Measurements from ENCODE around the gene B3GAT2. TPM values are rescaled to one million over a fixed set of nuclear protein-coding genes. Genes with fewer than 3 reads are reported as not detected.

Gene B3GAT2
- total RNA-seq, 4 donors from 2014 or later: not detected

DNA sequence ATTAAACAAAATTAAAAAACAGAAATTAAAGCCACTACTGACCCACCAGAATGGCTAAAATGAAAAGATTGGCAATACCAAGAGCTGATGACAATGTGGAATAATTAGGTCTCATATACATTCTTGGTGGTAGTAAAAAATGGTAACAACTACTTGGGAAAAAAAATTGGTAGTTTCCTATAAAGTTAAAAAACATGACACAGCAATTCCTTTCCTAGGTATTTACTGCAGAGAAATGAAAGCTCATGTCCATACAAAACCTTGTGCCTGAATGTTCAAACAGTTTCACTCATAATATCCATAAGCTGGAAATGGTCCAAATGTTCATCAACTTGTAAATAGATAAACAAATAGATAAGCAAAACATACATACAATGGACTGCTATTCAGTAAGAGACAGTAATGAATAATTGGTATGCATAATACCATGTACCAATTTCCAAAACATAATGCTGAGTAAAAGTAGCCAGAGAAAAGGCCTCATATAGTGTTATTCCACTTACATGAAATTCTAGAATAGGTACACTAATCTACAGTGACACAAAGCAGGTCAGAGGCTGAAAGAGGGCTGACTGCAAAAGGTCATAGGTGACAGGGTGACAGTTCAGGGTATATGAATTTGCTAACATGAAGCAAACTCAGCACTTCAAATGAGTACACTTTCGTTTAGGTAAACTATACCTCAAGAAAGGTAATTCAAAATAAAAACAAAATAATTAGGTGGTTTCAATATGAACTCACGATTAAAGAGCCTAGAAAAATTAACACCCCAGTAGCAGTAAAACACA is 53.0 kb downstream of the B3GAT2 start:
- Histone ChIP-seq H3K27ac (no peak overlapping the region), H3K4me3 (no peak overlapping the region), H3K9me3 (no peaks in the 10 kb centered on the region), H3K27me3 (no peaks in the 10 kb centered on the region), H3K36me3 (no peaks in the 10 kb centered on the region), H3K4me1 (no peaks in the 10 kb centered on the region)
- DNase-seq (no peak), ATAC-seq (no peak)
- intact Hi-C loops (cut with DNase I; ENCODE audit: low total_unique reads) (no loop called here), in situ Hi-C loops (cut with MboI; ENCODE audit: low sequenced_read_pairs in 4 of 4) (no loop called here)
- TF ChIP-seq, protein P1, sequence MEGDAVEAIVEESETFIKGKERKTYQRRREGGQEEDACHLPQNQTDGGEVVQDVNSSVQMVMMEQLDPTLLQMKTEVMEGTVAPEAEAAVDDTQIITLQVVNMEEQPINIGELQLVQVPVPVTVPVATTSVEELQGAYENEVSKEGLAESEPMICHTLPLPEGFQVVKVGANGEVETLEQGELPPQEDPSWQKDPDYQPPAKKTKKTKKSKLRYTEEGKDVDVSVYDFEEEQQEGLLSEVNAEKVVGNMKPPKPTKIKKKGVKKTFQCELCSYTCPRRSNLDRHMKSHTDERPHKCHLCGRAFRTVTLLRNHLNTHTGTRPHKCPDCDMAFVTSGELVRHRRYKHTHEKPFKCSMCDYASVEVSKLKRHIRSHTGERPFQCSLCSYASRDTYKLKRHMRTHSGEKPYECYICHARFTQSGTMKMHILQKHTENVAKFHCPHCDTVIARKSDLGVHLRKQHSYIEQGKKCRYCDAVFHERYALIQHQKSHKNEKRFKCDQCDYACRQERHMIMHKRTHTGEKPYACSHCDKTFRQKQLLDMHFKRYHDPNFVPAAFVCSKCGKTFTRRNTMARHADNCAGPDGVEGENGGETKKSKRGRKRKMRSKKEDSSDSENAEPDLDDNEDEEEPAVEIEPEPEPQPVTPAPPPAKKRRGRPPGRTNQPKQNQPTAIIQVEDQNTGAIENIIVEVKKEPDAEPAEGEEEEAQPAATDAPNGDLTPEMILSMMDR (IDR thresholded peaks at IDR 0.05 in 4 of 5, conservative IDR thresholded peaks at IDR 0.05 in 1 of 5): no peak
- TF ChIP-seq POLR2A (IDR thresholded peaks at IDR 0.05): no peak

DNA sequence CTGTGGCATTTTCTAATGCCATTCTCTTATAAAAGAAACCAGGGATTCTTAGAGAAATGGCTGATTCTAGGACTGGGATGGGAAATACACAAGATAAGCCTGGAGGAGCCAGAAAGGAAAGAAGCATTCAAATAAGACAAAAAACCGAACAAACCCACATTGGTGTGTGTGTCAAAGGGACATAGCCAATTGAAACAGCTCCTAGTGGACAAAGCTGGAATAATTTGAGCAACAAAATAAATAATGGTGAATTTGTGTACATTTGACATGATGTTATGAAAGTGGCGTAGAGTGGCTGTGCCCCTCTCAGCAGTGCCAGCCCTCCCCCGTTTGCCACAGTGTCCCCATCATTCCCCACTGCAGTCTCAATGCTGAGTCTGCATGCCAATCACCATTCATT is 55.5 kb downstream of the B3GAT2 start:
- Histone ChIP-seq H3K27me3 (no peaks in the 10 kb centered on the region), H3K9me3 (no peaks in the 10 kb centered on the region), H3K4me3 (no peak overlapping the region), H3K27ac (no peak overlapping the region), H3K36me3 (no peaks in the 10 kb centered on the region), H3K4me1 (no peaks in the 10 kb centered on the region)
- DNase-seq (no peak), ATAC-seq (no peak)
- intact Hi-C loops (cut with DNase I; ENCODE audit: low total_unique reads): no loop called here
- no peak for TF ChIP-seq POLR2A (IDR thresholded peaks at IDR 0.05)
- TF ChIP-seq, protein P1 (IDR thresholded peaks at IDR 0.05 in 4 of 5, conservative IDR thresholded peaks at IDR 0.05 in 1 of 5): no peak
- in situ Hi-C loops (cut with MboI; ENCODE audit: low sequenced_read_pairs in 4 of 4): no loop called here

DNA sequence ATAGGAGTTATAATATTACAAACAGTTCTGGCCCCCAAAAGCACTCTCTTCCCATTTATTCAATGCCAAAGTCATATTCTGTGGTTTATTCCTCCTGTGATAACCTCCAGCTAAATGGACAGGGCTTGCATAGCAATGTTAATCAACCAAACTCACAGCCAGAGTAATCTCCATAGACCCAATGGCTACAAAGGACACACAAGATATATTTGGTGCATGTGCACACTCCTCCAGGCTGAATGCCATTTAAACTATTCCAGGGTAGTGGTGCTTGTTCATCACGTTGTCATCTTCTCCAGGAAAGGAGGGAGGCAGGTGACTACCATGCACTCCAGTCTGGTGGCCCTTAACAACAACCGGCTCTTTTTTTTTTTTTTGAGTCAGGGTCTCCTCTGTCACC is 56.8 kb downstream of the B3GAT2 start:
- Histone ChIP-seq H3K27me3 (no peaks in the 10 kb centered on the region), H3K36me3 (no peaks in the 10 kb centered on the region), H3K27ac (no peak overlapping the region), H3K9me3 (no peaks in the 10 kb centered on the region), H3K4me1 (no peaks in the 10 kb centered on the region), H3K4me3 (no peak overlapping the region)
- intact Hi-C loops (cut with DNase I; ENCODE audit: low total_unique reads): no loop called here
- TF ChIP-seq POLR2A (IDR thresholded peaks at IDR 0.05): no peak
- DNase-seq (no peak), ATAC-seq (no peak)
- in situ Hi-C loops (cut with MboI; ENCODE audit: low sequenced_read_pairs in 4 of 4): no loop called here

DNA sequence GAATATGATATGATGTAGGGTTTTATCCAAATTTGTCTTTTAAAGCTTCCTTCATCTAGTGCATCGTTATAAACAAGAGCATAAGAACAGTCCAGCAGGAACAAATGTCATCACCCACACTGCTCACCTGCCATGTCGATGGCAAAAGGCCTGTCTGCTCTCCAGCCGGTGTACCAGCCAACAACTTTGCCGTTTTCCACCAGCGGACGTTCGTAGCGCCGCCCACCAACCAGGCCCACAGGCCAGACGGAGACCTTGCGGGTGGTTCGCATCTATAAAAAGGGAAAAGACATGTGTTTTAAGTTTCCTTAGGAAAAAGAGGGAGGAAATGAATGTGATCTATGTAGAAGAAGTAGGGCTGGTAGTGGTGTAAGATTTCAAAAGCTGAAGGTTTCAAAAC is 62.9 kb downstream of the B3GAT2 start:
- ATAC-seq (no peak), DNase-seq (no peak)
- no peak for TF ChIP-seq POLR2A (IDR thresholded peaks at IDR 0.05)
- TF ChIP-seq, protein P1 (IDR thresholded peaks at IDR 0.05 in 4 of 5, conservative IDR thresholded peaks at IDR 0.05 in 1 of 5): no peak
- intact Hi-C loops (cut with DNase I; ENCODE audit: low total_unique reads): no loop called here
- H3K36me3 ChIP-seq: no peaks in the 10 kb centered on the region
- H3K4me1 ChIP-seq: no peaks in the 10 kb centered on the region
- no peaks in the 10 kb centered on the region for H3K9me3 ChIP-seq
- no peaks in the 10 kb centered on the region for H3K27me3 ChIP-seq
- no peak overlapping the region for H3K4me3 ChIP-seq
- H3K27ac ChIP-seq: no peak overlapping the region
- in situ Hi-C loops (cut with MboI; ENCODE audit: low sequenced_read_pairs in 4 of 4): loop anchor here in 2 of 4 donors (25.0 kb wide), 1 partner anchor 357 kb away; no protein-coding TSS in a partner anchor

DNA sequence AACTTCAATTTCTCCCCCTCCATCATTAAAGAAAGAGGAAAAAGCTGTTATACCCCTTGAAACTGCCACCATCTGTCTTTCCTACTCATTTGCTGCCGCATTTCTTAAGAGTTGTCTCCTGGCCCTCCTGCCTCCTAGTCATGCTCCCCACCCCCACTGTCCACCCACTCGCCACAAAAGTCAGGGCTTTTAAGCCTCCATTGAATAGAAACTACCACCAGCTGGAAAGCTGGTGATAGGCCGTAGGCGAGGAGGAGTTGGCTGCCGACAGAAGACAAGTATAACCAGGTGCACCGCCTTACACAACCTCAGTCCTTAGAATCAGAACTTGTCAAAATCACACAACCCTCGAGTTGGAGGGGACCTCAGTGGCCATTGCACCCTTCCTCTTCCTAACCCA is 67.6 kb downstream of the B3GAT2 start:
- no peaks in the 10 kb centered on the region for H3K27me3 ChIP-seq
- in situ Hi-C loops (cut with MboI; ENCODE audit: low sequenced_read_pairs in 4 of 4): loop anchor here (5.0 to 25.0 kb wide), 3 partner anchors 182 to 352 kb away; no protein-coding TSS in a partner anchor
- intact Hi-C loops (cut with DNase I; ENCODE audit: low total_unique reads): no loop called here
- TF ChIP-seq, protein P1 (IDR thresholded peaks at IDR 0.05 in 4 of 5, conservative IDR thresholded peaks at IDR 0.05 in 1 of 5): no peak
- TF ChIP-seq POLR2A (IDR thresholded peaks at IDR 0.05): no peak
- no peaks in the 10 kb centered on the region for H3K9me3 ChIP-seq
- H3K4me3 ChIP-seq: no peak overlapping the region
- no peaks in the 10 kb centered on the region for H3K36me3 ChIP-seq
- ATAC-seq (no peak), DNase-seq (no peak)
- no peaks in the 10 kb centered on the region for H3K4me1 ChIP-seq
- no peak overlapping the region for H3K27ac ChIP-seq
